Esophagus squamous epithelium (tissue), 4 donors: ENCODE results near the gene NFATC2.

Experiments used
- POLR2A ChIP-seq, 4 donors: fragments of 450-650 bp; IDR thresholded peaks; one replicate each; pipeline ENCODE4 v1.6.1; 2017; ENCODE audit warnings: antibody characterized with exemption in 4 of 4, mild to moderate bottlenecking in 4 of 4, moderate library complexity in 3 of 4
- TF ChIP-seq, protein P1 (sequence below), 6 experiments: fragments of 450-650 bp in 4 of 6; fragments of 200-600 bp in 2 of 6; sonication (generic) in 2 of 6; IDR thresholded peaks; one replicate each; pipeline ENCODE4 v1.5.1; 2016 to 2019; ENCODE audit warnings: antibody characterized with exemption in 6 of 6, mild to moderate bottlenecking in 4 of 6, moderate library complexity in 4 of 6

DNA sequence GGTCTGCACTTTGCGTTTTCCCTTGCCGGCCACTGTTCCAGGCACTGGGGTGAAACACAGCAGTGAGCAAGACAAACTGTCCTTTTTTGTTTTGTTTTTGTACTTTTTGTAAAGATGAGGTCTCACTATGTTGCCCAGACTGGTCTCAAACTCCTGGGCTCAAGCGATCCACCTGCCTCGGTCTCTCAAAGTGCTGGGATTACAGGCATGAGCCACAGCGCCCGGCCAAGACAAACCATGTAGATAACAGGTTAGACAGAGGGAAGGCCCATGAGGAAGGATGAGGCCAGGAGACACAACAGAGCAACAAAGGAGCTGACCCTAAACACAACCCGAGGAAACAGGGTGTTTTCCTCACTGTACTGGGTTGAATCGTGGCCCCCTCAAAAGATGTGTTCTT lies 165.4 kb downstream of the NFATC2 start:
- TF ChIP-seq, protein P1, sequence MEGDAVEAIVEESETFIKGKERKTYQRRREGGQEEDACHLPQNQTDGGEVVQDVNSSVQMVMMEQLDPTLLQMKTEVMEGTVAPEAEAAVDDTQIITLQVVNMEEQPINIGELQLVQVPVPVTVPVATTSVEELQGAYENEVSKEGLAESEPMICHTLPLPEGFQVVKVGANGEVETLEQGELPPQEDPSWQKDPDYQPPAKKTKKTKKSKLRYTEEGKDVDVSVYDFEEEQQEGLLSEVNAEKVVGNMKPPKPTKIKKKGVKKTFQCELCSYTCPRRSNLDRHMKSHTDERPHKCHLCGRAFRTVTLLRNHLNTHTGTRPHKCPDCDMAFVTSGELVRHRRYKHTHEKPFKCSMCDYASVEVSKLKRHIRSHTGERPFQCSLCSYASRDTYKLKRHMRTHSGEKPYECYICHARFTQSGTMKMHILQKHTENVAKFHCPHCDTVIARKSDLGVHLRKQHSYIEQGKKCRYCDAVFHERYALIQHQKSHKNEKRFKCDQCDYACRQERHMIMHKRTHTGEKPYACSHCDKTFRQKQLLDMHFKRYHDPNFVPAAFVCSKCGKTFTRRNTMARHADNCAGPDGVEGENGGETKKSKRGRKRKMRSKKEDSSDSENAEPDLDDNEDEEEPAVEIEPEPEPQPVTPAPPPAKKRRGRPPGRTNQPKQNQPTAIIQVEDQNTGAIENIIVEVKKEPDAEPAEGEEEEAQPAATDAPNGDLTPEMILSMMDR (IDR thresholded peaks at IDR 0.05): no peak
- no peak for TF ChIP-seq POLR2A (IDR thresholded peaks at IDR 0.05)
